HepG2 (cell line): Measurements from ENCODE around the gene RBPMS2. TPM values are rescaled to one million over a fixed set of nuclear protein-coding genes. Genes with fewer than 3 reads are reported as not detected.
A peak's percentile ranks its signal among the peaks of the same experiment; 100 is the strongest.

Source experiments
- ATAC-seq: fragments of 200-7000 bp; cut with Tn5 transposase; 3 replicates; pipeline ENCODE4 v1.9.1; 2020; ENCODE audit warnings: mild to moderate bottlenecking, moderate library complexity
- BruUV-seq: library from RNA; stranded (reverse); fragments of 400-500 nt; replicated peaks from 2 replicates; lab custom pipeline; 2021; lab: Mats Ljungman, UMichigan
- CTCF ChIA-PET: fragments of 300-600 bp; formaldehyde crosslinking; extraction: SDS; loops from one replicate; lab custom pipeline; 2021; ENCODE audit warnings: low total read pairs, inconsistent platforms, low intra/inter-chr PET ratio; lab: Yijun Ruan, JAX
- POLR2A ChIA-PET: fragments of 350-600 bp; sonication (Branson Sonifier 250); formaldehyde crosslinking; loops from one replicate; lab custom pipeline; 2020; ENCODE audit warnings: antibody characterized with exemption, inconsistent platforms; lab: Yijun Ruan, JAX
- DNase-seq: peaks from one replicate; pipeline ENCODE4 v3.0.0-alpha.2; 2015; ENCODE audit warnings: low spot score
- FAIRE-seq: peaks from 3 replicates; lab custom pipeline; 2011; peaks lifted over from hg19 to GRCh38; lab: Jason Lieb, UNC
- H2AFZ ChIP-seq: one replicate; pipeline ENCODE4 v1.6.1; 2011; ENCODE audit warnings: low read length, inconsistent platforms
- H3K27ac ChIP-seq: fragments of 300-600 bp; 3 replicates; pipeline ENCODE4 v1.8.0; 2011; ENCODE audit warnings: mixed run types, mild to moderate bottlenecking, mixed read lengths, low read length, inconsistent platforms; ENCODE audit not compliant: insufficient read depth; ENCODE audit errors: extremely low read length
- H3K27me3 ChIP-seq, 2 experiments: fragments of 200-600 bp in 1 of 2; 2 replicates in 1 of 2; 3 replicates in 1 of 2; pipeline versions ENCODE4 v1.6.0 to v1.8.0; 2011; ENCODE audit warnings: low read length in 2 of 2, mild to moderate bottlenecking in 2 of 2, moderate library complexity in 2 of 2, inconsistent platforms in 1 of 2; ENCODE audit not compliant: insufficient read depth in 2 of 2, control insufficient read depth in 1 of 2
- H3K36me3 ChIP-seq, 2 experiments: fragments of 200-600 bp in 1 of 2; replicated peaks in 1 of 2; 2 replicates in 1 of 2; 3 replicates in 1 of 2; pipeline versions ENCODE4 v1.5.1 to v1.8.0; 2011; ENCODE audit warnings: low read length in 2 of 2, inconsistent platforms in 1 of 2; ENCODE audit not compliant: insufficient read depth in 2 of 2, control insufficient read depth in 1 of 2
- H3K4me1 ChIP-seq: 2 replicates; pipeline ENCODE4 v1.5.1; 2012; ENCODE audit warnings: low read length, inconsistent platforms; ENCODE audit not compliant: insufficient read depth
- H3K4me2 ChIP-seq: 2 replicates; pipeline ENCODE4 v1.6.0; 2011; ENCODE audit warnings: low read depth, low read length, inconsistent platforms
- H3K4me3 ChIP-seq, 3 experiments: fragments of 200-600 bp in 1 of 3; sonication (generic), shearing (Covaris generic) in 1 of 3; replicated peaks in 1 of 3; 2 replicates each; pipeline ENCODE4 v1.5.1; 2011 to 2016; ENCODE audit warnings: low read length in 3 of 3, inconsistent platforms in 2 of 3, low read depth in 2 of 3, mild to moderate bottlenecking in 2 of 3, control low read depth in 1 of 3, mixed read lengths in 1 of 3; ENCODE audit not compliant: insufficient read depth in 1 of 3
- H3K79me2 ChIP-seq: one replicate; pipeline ENCODE4 v1.6.1; 2011; ENCODE audit warnings: low read length, inconsistent platforms; ENCODE audit not compliant: insufficient read depth
- H3K9ac ChIP-seq: 2 replicates; pipeline ENCODE4 v1.6.0; 2011; ENCODE audit warnings: mild to moderate bottlenecking, low read depth, low read length, inconsistent platforms; ENCODE audit not compliant: insufficient read depth
- H3K9me3 ChIP-seq: 2 replicates; pipeline ENCODE4 v1.5.1; 2012; ENCODE audit warnings: mild to moderate bottlenecking, low read length
- H4K20me1 ChIP-seq: 2 replicates; pipeline ENCODE4 v1.6.0; 2011; ENCODE audit warnings: inconsistent platforms, mild to moderate bottlenecking, low read length, moderate library complexity; ENCODE audit not compliant: insufficient read depth
- CBX1 ChIP-seq: IDR thresholded peaks from one replicate; pipeline ENCODE4 v1.6.1; 2016; ENCODE audit warnings: antibody characterized with exemption, low read depth
- ELF1 ChIP-seq: sonication (generic); formaldehyde crosslinking; IDR thresholded peaks from 2 replicates; pipeline ENCODE4 v1.4.0; 2020; ENCODE audit warnings: missing genetic modification reagents
- MAZ ChIP-seq, 2 experiments: sonication (generic) in 1 of 2; formaldehyde crosslinking in 1 of 2; IDR thresholded peaks; 2 replicates each; pipeline versions ENCODE4 v1.5.0 to v1.6.1; 2012 to 2020; ENCODE audit warnings: low read depth in 2 of 2, mild to moderate bottlenecking in 2 of 2, borderline replicate concordance in 1 of 2, improper control_type of control experiment in 1 of 2, low read length in 1 of 2, missing genetic modification reagents in 1 of 2, moderate library complexity in 1 of 2
- MED8 ChIP-seq: sonication (generic); formaldehyde crosslinking; IDR thresholded peaks from 2 replicates; pipeline ENCODE4 v1.8.1; 2023; ENCODE audit warnings: mild to moderate bottlenecking, missing genetic modification reagents; ENCODE audit not compliant: insufficient replicate concordance
- NFAT5 ChIP-seq: sonication (generic); formaldehyde crosslinking; IDR thresholded peaks from 2 replicates; pipeline ENCODE4 v1.4.0; 2020; ENCODE audit warnings: missing genetic modification reagents
- PAX8 ChIP-seq: sonication (generic); formaldehyde crosslinking; IDR thresholded peaks from 2 replicates; pipeline ENCODE4 v1.8.0; 2022; ENCODE audit warnings: mild to moderate bottlenecking, missing genetic modification reagents, borderline replicate concordance
- RBAK ChIP-seq: sonication (generic); formaldehyde crosslinking; IDR thresholded peaks from 2 replicates; pipeline ENCODE4 v1.5.1; 2020; ENCODE audit warnings: mild to moderate bottlenecking, missing genetic modification reagents
- TRIM24 ChIP-seq: sonication (generic); formaldehyde crosslinking; IDR thresholded peaks from 2 replicates; pipeline ENCODE4 v1.8.0; 2022; ENCODE audit warnings: mild to moderate bottlenecking, missing genetic modification reagents
- ZNF326 ChIP-seq: sonication (generic); formaldehyde crosslinking; IDR thresholded peaks from 2 replicates; pipeline ENCODE4 v1.4.0; 2020; ENCODE audit warnings: missing genetic modification reagents, borderline replicate concordance
- ZNF879 ChIP-seq: sonication (generic); formaldehyde crosslinking; IDR thresholded peaks from 2 replicates; pipeline ENCODE4 v1.8.1; 2023; ENCODE audit warnings: missing genetic modification reagents
- WGBS: methylation state at CpG from one replicate; pipeline ENCODE4 v1.1.6; 2017; ENCODE audit warnings: low lambda C conversion rate; 5-methylcytosine and 5-hydroxymethylcytosine counted together
- in situ Hi-C: cut with HindIII; loops from 2 replicates; pipeline ENCODE4 v1.10.0; 2017; ENCODE audit warnings: low pct_unique_long_range_greater_than_20kb; ENCODE audit not compliant: extremely low pct_ligation_motif_present
- intact Hi-C: fragments of 100-400 bp; cut with micrococcal nuclease; formaldehyde crosslinking; loops from one replicate; pipeline ENCODE4 v1.10.0; 2022; ENCODE audit not compliant: unreplicated experiment
- polyA plus RNA-seq, 8 experiments: library from polyadenylated mRNA; depleted of rRNA in 3 of 8; stranded (reverse) in 7 of 8; unstranded in 1 of 8; fragments of >200 nt; fragmentation: Illumina TruSeq in 4 of 8; extraction: Trizol in 4 of 8; gene quantifications; 2 replicates each; pipeline versions ENCODE4 v1.2.1 to v1.2.3, GENCODE V29; 2011 to 2016; ENCODE audit warnings: low read depth in 4 of 8, missing spikeins in 1 of 8, mixed read lengths in 1 of 8; ENCODE audit not compliant: insufficient read depth in 1 of 8
- total RNA-seq, 5 experiments: library from RNA; depleted of rRNA; stranded (reverse); fragments of >200 nt; fragmentation: Illumina TruSeq; extraction: Trizol; gene quantifications; 2 replicates each; pipeline ENCODE4 v1.2.3, GENCODE V29; 2016; ENCODE audit warnings: low read depth in 1 of 5
- TF ChIP-seq, protein P1 (sequence below): sonication (generic); formaldehyde crosslinking; IDR thresholded peaks from 2 replicates; pipeline ENCODE4 v1.4.0; 2020; ENCODE audit warnings: low read depth, missing genetic modification reagents
- TF ChIP-seq, protein P2 (sequence below): sonication (generic); formaldehyde crosslinking; IDR thresholded peaks from 2 replicates; pipeline ENCODE4 v1.4.0; 2020; ENCODE audit warnings: mild to moderate bottlenecking, missing genetic modification reagents

The RBPMS2 gene
- total and polyA plus RNA-seq, 2 of the 13 experiments (the other 11 are each of a cell fraction or from before 2014, with no cell fraction given) = 0.08 TPM; not detected in 1

DNA sequence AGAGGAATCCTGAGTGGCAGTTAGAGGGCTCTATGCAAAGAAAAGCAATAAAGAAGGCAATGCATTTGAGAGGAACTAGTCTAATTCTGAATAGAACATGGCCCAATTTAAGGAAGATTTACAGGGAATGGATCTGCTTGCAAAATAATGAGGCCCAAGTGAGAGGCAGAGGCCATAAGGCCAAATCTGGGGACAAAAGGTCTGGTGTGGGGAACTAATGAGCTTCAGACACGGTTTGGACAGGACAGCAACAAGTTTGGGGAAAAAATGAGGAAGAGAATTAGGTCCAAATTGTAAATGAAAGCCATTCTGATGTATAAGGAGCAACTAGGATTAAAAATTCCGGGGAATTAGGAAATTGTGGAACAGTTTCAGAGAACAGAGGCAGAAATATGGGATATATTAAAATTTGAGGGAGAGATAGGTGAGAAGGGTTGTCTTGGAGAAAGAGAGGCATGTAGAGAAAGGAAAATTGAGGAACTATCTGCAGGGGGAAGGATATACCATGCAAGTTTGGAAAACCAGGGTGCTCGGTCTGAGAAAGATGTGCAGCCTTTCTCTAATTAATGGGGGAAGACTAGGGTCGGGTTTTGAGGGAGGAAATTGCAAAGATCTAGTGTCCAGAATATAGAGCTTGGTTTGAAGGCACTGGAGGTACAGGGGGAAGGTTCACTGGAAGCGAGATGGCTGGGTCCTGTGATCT, 73.8 kb downstream of the RBPMS2 start:
- POLR2A ChIA-PET = no interaction called here
- CTCF ChIA-PET = no interaction called here
- DNase-seq = no peak
- no peak for FAIRE-seq
- peak overlapping the region; percentile 72 for H3K4me2 ChIP-seq
- peak overlapping the region; percentile 84 to 92 (median 88) for H3K4me3 ChIP-seq
- no peak overlapping the region for H3K27ac ChIP-seq
- peaks cover 36% of the 10 kb centered on the region for H3K79me2 ChIP-seq
- intact Hi-C loops (no loop called here), in situ Hi-C loops (no loop called here)
- TSS peak; percentile 47 for BruUV-seq
- no peaks in the 10 kb centered on the region for H3K9me3 ChIP-seq
- no peaks in the 10 kb centered on the region; a peak in 1 of 5 replicates for H3K27me3 ChIP-seq
- 74% methylated on average over 5 of the region's 5 CpGs for WGBS
- no peak for TF ChIP-seq NFAT5 (CRISPR knock-in tag)
- TF ChIP-seq, protein P1, sequence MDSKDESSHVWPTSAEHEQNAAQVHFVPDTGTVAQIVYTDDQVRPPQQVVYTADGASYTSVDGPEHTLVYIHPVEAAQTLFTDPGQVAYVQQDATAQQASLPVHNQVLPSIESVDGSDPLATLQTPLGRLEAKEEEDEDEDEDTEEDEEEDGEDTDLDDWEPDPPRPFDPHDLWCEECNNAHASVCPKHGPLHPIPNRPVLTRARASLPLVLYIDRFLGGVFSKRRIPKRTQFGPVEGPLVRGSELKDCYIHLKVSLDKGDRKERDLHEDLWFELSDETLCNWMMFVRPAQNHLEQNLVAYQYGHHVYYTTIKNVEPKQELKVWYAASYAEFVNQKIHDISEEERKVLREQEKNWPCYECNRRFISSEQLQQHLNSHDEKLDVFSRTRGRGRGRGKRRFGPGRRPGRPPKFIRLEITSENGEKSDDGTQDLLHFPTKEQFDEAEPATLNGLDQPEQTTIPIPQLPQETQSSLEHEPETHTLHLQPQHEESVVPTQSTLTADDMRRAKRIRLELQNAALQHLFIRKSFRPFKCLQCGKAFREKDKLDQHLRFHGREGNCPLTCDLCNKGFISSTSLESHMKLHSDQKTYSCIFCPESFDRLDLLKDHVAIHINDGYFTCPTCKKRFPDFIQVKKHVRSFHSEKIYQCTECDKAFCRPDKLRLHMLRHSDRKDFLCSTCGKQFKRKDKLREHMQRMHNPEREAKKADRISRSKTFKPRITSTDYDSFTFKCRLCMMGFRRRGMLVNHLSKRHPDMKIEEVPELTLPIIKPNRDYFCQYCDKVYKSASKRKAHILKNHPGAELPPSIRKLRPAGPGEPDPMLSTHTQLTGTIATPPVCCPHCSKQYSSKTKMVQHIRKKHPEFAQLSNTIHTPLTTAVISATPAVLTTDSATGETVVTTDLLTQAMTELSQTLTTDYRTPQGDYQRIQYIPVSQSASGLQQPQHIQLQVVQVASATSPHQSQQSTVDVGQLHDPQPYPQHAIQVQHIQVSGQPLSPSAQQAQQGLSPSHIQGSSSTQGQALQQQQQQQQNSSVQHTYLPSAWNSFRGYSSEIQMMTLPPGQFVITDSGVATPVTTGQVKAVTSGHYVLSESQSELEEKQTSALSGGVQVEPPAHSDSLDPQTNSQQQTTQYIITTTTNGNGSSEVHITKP (CRISPR knock-in tag) = no peak
- no peak for TF ChIP-seq ZNF326 (CRISPR knock-in tag)
- TF ChIP-seq, protein P2, sequence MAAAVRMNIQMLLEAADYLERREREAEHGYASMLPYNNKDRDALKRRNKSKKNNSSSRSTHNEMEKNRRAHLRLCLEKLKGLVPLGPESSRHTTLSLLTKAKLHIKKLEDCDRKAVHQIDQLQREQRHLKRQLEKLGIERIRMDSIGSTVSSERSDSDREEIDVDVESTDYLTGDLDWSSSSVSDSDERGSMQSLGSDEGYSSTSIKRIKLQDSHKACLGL = no peak
- TF ChIP-seq CBX1 = no peak
- TF ChIP-seq RBAK (CRISPR knock-in tag) = no peak
- no peak for TF ChIP-seq ELF1 (CRISPR knock-in tag)
- TF ChIP-seq ZNF879 (CRISPR knock-in tag) = no peak
- no peak for TF ChIP-seq PAX8 (CRISPR knock-in tag)
- no peak for TF ChIP-seq MAZ (IDR thresholded peaks at IDR 0.05; ENCODE audit: borderline replicate concordance, low read depth, low read length)
- TF ChIP-seq MAZ (CRISPR knock-in tag; IDR thresholded peaks at IDR 0.05; ENCODE audit: low read depth) = no peak
- no peak for TF ChIP-seq TRIM24
- no peak for TF ChIP-seq MED8 (CRISPR knock-in tag)
- H4K20me1 ChIP-seq = peaks cover 8% of the 10 kb centered on the region
- H2AFZ ChIP-seq = no peak overlapping the region
- ATAC-seq = no peak
- H3K4me1 ChIP-seq = peaks cover 75% of the 10 kb centered on the region
- H3K36me3 ChIP-seq = no peaks in the 10 kb centered on the region
- peak overlapping the region; percentile 82; the same call in 1 of the 2 replicates for H3K9ac ChIP-seq
